ENCODE results near the gene STK4. TPM values are rescaled to one million over a fixed set of nuclear protein-coding genes. Genes with fewer than 3 reads are reported as not detected.
A peak's percentile ranks its signal among the peaks of the same experiment; 100 is the strongest.

Gene STK4
- total RNA-seq, 1 donor from 2014 or later, result 25.3 TPM

- Mint-ChIP-seq H3K4me3 (ENCODE audit: unreplicated experiment) (no peak overlapping the region), H3K4me1 (ENCODE audit: unreplicated experiment) (peaks cover 44% of the 10 kb centered on the region), H3K27me3 (ENCODE audit: unreplicated experiment) (no peaks in the 10 kb centered on the region), H3K27ac (ENCODE audit: unreplicated experiment) (peak overlapping the region; percentile 98), H3K36me3 (ENCODE audit: unreplicated experiment) (peaks cover 3% of the 10 kb centered on the region), H3K9me3 (ENCODE audit: unreplicated experiment) (peaks cover 9% of the 10 kb centered on the region)
- no peak for TF ChIP-seq CTCF (IDR thresholded peaks at IDR 0.05)
- DNase-seq (ENCODE audit: extremely low spot score, unreplicated experiment), result no peak
Measured at GRCh38 chr20:45087814-45088213, 121.5 kb downstream of the STK4 start.

DNA sequence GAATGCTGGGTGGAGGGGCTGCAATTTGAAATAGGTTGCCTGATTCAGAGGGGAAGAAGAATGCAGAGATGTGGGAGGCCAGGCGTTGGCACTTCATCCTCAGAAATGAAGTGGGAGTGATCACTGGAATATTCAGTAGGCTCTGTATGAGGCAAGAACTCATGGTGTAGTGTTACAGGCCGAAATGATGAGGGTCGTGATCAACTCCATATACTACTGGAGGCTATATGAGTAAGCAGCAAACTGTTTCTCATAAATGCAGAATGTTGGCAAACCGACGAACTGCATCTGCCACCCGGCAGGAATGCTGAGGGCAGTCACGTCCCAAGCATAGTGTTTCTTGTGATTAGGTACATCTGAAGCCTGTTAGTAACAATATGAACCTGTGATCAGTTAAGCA, 121.9 kb downstream of the STK4 start:
- DNase-seq (ENCODE audit: extremely low spot score, unreplicated experiment), result no peak
- Mint-ChIP-seq H3K4me3 (ENCODE audit: unreplicated experiment) (no peak overlapping the region), H3K9me3 (ENCODE audit: unreplicated experiment) (peaks cover 9% of the 10 kb centered on the region), H3K36me3 (ENCODE audit: unreplicated experiment) (peaks cover 3% of the 10 kb centered on the region), H3K27me3 (ENCODE audit: unreplicated experiment) (no peaks in the 10 kb centered on the region), H3K27ac (ENCODE audit: unreplicated experiment) (peak overlapping the region; percentile 98), H3K4me1 (ENCODE audit: unreplicated experiment) (peaks cover 49% of the 10 kb centered on the region)
- TF ChIP-seq CTCF (IDR thresholded peaks at IDR 0.05), result no peak

DNA sequence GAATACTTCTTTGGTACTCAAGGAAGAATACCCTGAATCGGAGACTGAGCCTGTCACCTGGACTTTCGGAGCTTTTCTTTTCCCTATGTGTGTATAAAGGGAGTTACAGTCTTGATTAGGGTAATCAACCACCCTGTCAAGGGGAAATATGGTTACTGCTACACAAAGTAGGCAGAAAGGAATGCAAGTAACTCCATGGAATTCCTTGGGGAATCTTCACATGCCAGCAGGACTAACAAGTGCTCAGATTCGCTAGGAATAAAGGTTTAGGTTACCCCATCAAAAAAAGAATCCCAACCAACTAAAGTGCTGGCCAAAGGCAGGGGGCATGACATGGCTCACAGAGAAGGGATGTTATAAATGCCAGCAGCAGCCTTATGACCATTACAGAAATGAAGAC, 124.2 kb downstream of the STK4 start:
- Mint-ChIP-seq H3K4me3 (ENCODE audit: unreplicated experiment) (no peak overlapping the region), H3K4me1 (ENCODE audit: unreplicated experiment) (peaks cover 54% of the 10 kb centered on the region), H3K27me3 (ENCODE audit: unreplicated experiment) (no peaks in the 10 kb centered on the region), H3K36me3 (ENCODE audit: unreplicated experiment) (no peaks in the 10 kb centered on the region), H3K27ac (ENCODE audit: unreplicated experiment) (peak overlapping the region; percentile 76), H3K9me3 (ENCODE audit: unreplicated experiment) (peaks cover 9% of the 10 kb centered on the region)
- no peak for TF ChIP-seq CTCF (IDR thresholded peaks at IDR 0.05)
- no peak for DNase-seq (ENCODE audit: extremely low spot score, unreplicated experiment)

DNA sequence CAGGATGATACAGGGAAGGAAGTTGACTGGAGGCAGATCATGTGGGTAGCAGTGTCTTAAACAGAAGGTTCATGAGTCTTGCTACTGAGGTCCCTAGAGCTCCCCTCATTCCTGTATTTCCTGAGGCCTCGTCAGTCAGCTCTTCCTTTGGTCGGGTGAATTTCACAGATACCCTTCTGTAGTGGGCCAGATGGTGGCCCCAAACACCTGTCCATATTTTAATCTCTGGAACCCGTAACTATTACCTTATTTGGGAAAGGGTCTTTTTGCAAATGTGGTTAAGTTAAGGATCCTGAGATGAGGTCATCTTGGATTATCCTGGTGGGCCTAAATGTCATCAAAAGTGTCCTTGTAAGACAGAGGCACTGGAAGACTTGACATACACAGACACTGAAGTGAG, 125.1 kb downstream of the STK4 start:
- DNase-seq (ENCODE audit: extremely low spot score, unreplicated experiment), result no peak
- Mint-ChIP-seq H3K4me3 (ENCODE audit: unreplicated experiment) (no peak overlapping the region), H3K27me3 (ENCODE audit: unreplicated experiment) (no peaks in the 10 kb centered on the region), H3K9me3 (ENCODE audit: unreplicated experiment) (peaks cover 9% of the 10 kb centered on the region), H3K27ac (ENCODE audit: unreplicated experiment) (no peak overlapping the region), H3K4me1 (ENCODE audit: unreplicated experiment) (peaks cover 57% of the 10 kb centered on the region), H3K36me3 (ENCODE audit: unreplicated experiment) (no peaks in the 10 kb centered on the region)
- TF ChIP-seq CTCF (IDR thresholded peaks at IDR 0.05), result no peak

GRCh38 chr20:45092898-45093297, 126.6 kb downstream of the STK4 start:
- Mint-ChIP-seq H3K4me3 (ENCODE audit: unreplicated experiment) (no peak overlapping the region), H3K9me3 (ENCODE audit: unreplicated experiment) (peaks cover 4% of the 10 kb centered on the region), H3K27ac (ENCODE audit: unreplicated experiment) (no peak overlapping the region), H3K36me3 (ENCODE audit: unreplicated experiment) (no peaks in the 10 kb centered on the region), H3K4me1 (ENCODE audit: unreplicated experiment) (peaks cover 48% of the 10 kb centered on the region), H3K27me3 (ENCODE audit: unreplicated experiment) (peaks cover 3% of the 10 kb centered on the region)
- no peak for TF ChIP-seq CTCF (IDR thresholded peaks at IDR 0.05)
- no peak for DNase-seq (ENCODE audit: extremely low spot score, unreplicated experiment)

Data from osteocyte (in vitro differentiated cells).